HepG2 (cell line): ENCODE data around the gene NUDCD3. TPM values are rescaled to one million over a fixed set of nuclear protein-coding genes. Genes with fewer than 3 reads are reported as not detected.

Experiments
- ATF3 ChIP-seq: sonication (generic); formaldehyde crosslinking; IDR thresholded peaks from 2 replicates; pipeline ENCODE4 v1.4.0; 2020; ENCODE audit warnings: missing genetic modification reagents
- ATF7 ChIP-seq, 2 experiments: fragments of 450-650 bp in 1 of 2; sonication (generic) in 1 of 2; formaldehyde crosslinking in 1 of 2; IDR thresholded peaks; 2 replicates each; pipeline versions ENCODE4 v1.4.0 to v1.6.1; 2016 to 2020; ENCODE audit warnings: antibody characterized with exemption in 1 of 2, mild to moderate bottlenecking in 1 of 2, missing genetic modification reagents in 1 of 2
- CC2D1A ChIP-seq: sonication (generic); formaldehyde crosslinking; IDR thresholded peaks from 2 replicates; pipeline ENCODE4 v1.8.1; 2023; ENCODE audit warnings: mild to moderate bottlenecking, missing genetic modification reagents
- CHCHD3 ChIP-seq: sonication (generic); formaldehyde crosslinking; IDR thresholded peaks from 2 replicates; pipeline ENCODE4 v1.8.0; 2022; ENCODE audit warnings: mild to moderate bottlenecking, missing genetic modification reagents, moderate library complexity
- ELF3 ChIP-seq: IDR thresholded peaks from 2 replicates; pipeline ENCODE4 v1.6.1; 2016; ENCODE audit warnings: missing genetic modification reagents, missing compliant biosample characterization
- ELK4 ChIP-seq: sonication (generic); formaldehyde crosslinking; IDR thresholded peaks from 2 replicates; pipeline ENCODE4 v1.9.0; 2021; ENCODE audit warnings: missing genetic modification reagents, borderline replicate concordance
- GZF1 ChIP-seq: sonication (generic); formaldehyde crosslinking; IDR thresholded peaks from 2 replicates; pipeline ENCODE4 v1.5.1; 2020; ENCODE audit warnings: mild to moderate bottlenecking, missing genetic modification reagents
- KLF6 ChIP-seq: IDR thresholded peaks from 2 replicates; pipeline ENCODE4 v1.8.0; 2016; ENCODE audit warnings: missing biosample characterization, missing genetic modification reagents
- MED1 ChIP-seq: sonication (generic); formaldehyde crosslinking; IDR thresholded peaks from 2 replicates; pipeline ENCODE4 v1.4.0; 2020; ENCODE audit warnings: missing genetic modification reagents
- MTERF4 ChIP-seq: sonication (generic); formaldehyde crosslinking; IDR thresholded peaks from 2 replicates; pipeline ENCODE4 v1.8.0; 2023; ENCODE audit warnings: mild to moderate bottlenecking, missing genetic modification reagents
- PCBP2 ChIP-seq: fragments of 200-400 bp; formaldehyde crosslinking; optimal IDR thresholded peaks from 2 replicates; pipeline ENCODE3; 2018; ENCODE audit warnings: low read length, low read depth; ENCODE audit not compliant: poor library complexity, severe bottlenecking
- PHF8 ChIP-seq: sonication (generic); formaldehyde crosslinking; IDR thresholded peaks from 2 replicates; pipeline ENCODE4 v1.5.0; 2020; ENCODE audit warnings: missing genetic modification reagents
- RFXAP ChIP-seq: sonication (generic); formaldehyde crosslinking; IDR thresholded peaks from 2 replicates; pipeline ENCODE4 v1.4.0; 2020; ENCODE audit warnings: missing genetic modification reagents, borderline replicate concordance
- RXRB ChIP-seq: IDR thresholded peaks from 2 replicates; pipeline ENCODE4 v1.6.1; 2016; ENCODE audit warnings: borderline replicate concordance, missing genetic modification reagents, missing compliant biosample characterization
- SNRNP70 ChIP-seq: fragments of 200-400 bp; formaldehyde crosslinking; IDR thresholded peaks from 2 replicates; pipeline ENCODE4 v1.6.1; 2017; ENCODE audit warnings: mild to moderate bottlenecking, low read depth, low read length, moderate library complexity
- TEAD3 ChIP-seq: optimal IDR thresholded peaks from 2 replicates; pipeline ENCODE3; 2016; ENCODE audit warnings: borderline replicate concordance
- ZBTB20 ChIP-seq: sonication (generic); formaldehyde crosslinking; IDR thresholded peaks from 2 replicates; pipeline ENCODE4 v1.8.1; 2023; ENCODE audit warnings: missing genetic modification reagents, low read depth, mild to moderate bottlenecking, borderline replicate concordance
- ZGPAT ChIP-seq: IDR thresholded peaks from 2 replicates; pipeline ENCODE4 v1.6.1; 2016; ENCODE audit warnings: mild to moderate bottlenecking
- ZNF138 ChIP-seq: sonication (generic); formaldehyde crosslinking; IDR thresholded peaks from 2 replicates; pipeline ENCODE4 v1.5.0; 2020; ENCODE audit warnings: mild to moderate bottlenecking, low read depth, missing genetic modification reagents
- ZNF260 ChIP-seq: sonication (generic); formaldehyde crosslinking; IDR thresholded peaks from 2 replicates; pipeline ENCODE4 v1.4.0; 2020; ENCODE audit warnings: missing genetic modification reagents, low read depth, mild to moderate bottlenecking, borderline replicate concordance
- ZNF337 ChIP-seq: sonication (generic); formaldehyde crosslinking; IDR thresholded peaks from 2 replicates; pipeline ENCODE4 v1.5.1; 2020; ENCODE audit warnings: missing genetic modification reagents, low read depth, mild to moderate bottlenecking, borderline replicate concordance
- ZNF777 ChIP-seq: sonication (generic); formaldehyde crosslinking; IDR thresholded peaks from 2 replicates; pipeline ENCODE4 v1.4.0; 2020; ENCODE audit warnings: missing genetic modification reagents
- polyA plus RNA-seq, 8 experiments: library from polyadenylated mRNA; depleted of rRNA in 3 of 8; stranded (reverse) in 7 of 8; unstranded in 1 of 8; fragments of >200 nt; fragmentation: Illumina TruSeq in 4 of 8; extraction: Trizol in 4 of 8; gene quantifications; 2 replicates each; pipeline versions ENCODE4 v1.2.1 to v1.2.3, GENCODE V29; 2011 to 2016; ENCODE audit warnings: low read depth in 4 of 8, missing spikeins in 1 of 8, mixed read lengths in 1 of 8; ENCODE audit not compliant: insufficient read depth in 1 of 8
- total RNA-seq, 5 experiments: library from RNA; depleted of rRNA; stranded (reverse); fragments of >200 nt; fragmentation: Illumina TruSeq; extraction: Trizol; gene quantifications; 2 replicates each; pipeline ENCODE4 v1.2.3, GENCODE V29; 2016; ENCODE audit warnings: low read depth in 1 of 5
- TF ChIP-seq, protein P1 (sequence below): sonication (generic); formaldehyde crosslinking; IDR thresholded peaks from 2 replicates; pipeline ENCODE4 v1.4.0; 2020; ENCODE audit warnings: mild to moderate bottlenecking, missing genetic modification reagents
- TF ChIP-seq, protein P2 (sequence below): sonication (generic); formaldehyde crosslinking; IDR thresholded peaks from 2 replicates; pipeline ENCODE4 v1.5.1; 2020; ENCODE audit warnings: mild to moderate bottlenecking, missing genetic modification reagents, borderline replicate concordance

The NUDCD3 gene
- total and polyA plus RNA-seq, 2 of the 13 experiments (the other 11 are each of a cell fraction or from before 2014, with no cell fraction given): 20.8 to 49.9 TPM

GRCh38 chr7:44477063-44477830 is 13.2 kb downstream of the NUDCD3 start (continued):
- TF ChIP-seq PHF8 (CRISPR knock-in tag) (no peak), RFXAP (CRISPR knock-in tag) (no peak), KLF6 (CRISPR knock-in tag) (no peak), ZBTB20 (CRISPR knock-in tag) (no peak), RXRB (CRISPR knock-in tag) (0 out of 2 replicates have a peak, but pooled peaks have one; percentile 26), GZF1 (CRISPR knock-in tag) (no peak), MTERF4 (CRISPR knock-in tag) (no peak), ELF3 (CRISPR knock-in tag) (0 out of 2 replicates have a peak, but pooled peaks have one; percentile 11), ZNF138 (CRISPR knock-in tag) (no peak), ATF3 (CRISPR knock-in tag) (no peak), CHCHD3 (CRISPR knock-in tag) (no peak), ATF7 (IDR thresholded peaks at IDR 0.05) (peak; percentile 57; the same call in 1 of the 2 replicates), ATF7 (CRISPR knock-in tag; IDR thresholded peaks at IDR 0.05) (no peak), ELK4 (CRISPR knock-in tag) (no peak), SNRNP70 (no peak), ZNF777 (no peak), PCBP2 (no peak), MED1 (CRISPR knock-in tag) (no peak), TEAD3 (peak; percentile 55), ZNF337 (CRISPR knock-in tag) (no peak), ZNF260 (CRISPR knock-in tag) (no peak), ZGPAT (CRISPR knock-in tag) (0 out of 2 replicates have a peak, but pooled peaks have one; percentile 25), CC2D1A (CRISPR knock-in tag) (no peak)
- TF ChIP-seq, protein P1, sequence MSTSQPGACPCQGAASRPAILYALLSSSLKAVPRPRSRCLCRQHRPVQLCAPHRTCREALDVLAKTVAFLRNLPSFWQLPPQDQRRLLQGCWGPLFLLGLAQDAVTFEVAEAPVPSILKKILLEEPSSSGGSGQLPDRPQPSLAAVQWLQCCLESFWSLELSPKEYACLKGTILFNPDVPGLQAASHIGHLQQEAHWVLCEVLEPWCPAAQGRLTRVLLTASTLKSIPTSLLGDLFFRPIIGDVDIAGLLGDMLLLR (CRISPR knock-in tag): no peak
- TF ChIP-seq, protein P2, sequence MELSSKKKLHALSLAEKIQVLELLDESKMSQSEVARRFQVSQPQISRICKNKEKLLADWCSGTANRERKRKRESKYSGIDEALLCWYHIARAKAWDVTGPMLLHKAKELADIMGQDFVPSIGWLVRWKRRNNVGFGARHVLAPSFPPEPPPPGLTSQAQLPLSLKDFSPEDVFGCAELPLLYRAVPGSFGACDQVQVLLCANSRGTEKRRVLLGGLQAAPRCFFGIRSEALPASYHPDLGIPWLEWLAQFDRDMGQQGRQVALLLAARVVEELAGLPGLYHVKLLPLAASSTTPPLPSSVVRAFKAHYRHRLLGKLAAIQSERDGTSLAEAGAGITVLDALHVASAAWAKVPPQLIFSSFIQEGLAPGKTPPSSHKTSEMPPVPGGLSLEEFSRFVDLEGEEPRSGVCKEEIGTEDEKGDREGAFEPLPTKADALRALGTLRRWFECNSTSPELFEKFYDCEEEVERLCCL (CRISPR knock-in tag): no peak
